GM23248 (cell line): ENCODE measurements around the gene TMEM273. TPM values are rescaled to one million over a fixed set of nuclear protein-coding genes. Genes with fewer than 3 reads are reported as not detected.

Experiments used
- DNase-seq: peaks from one replicate; pipeline ENCODE4 v3.0.0-alpha.2; 2015
- H2AFZ ChIP-seq: fragments of 200-600 bp; sonication (generic); 2 replicates; pipeline ENCODE4 v1.6.1; 2016; ENCODE audit warnings: antibody characterized with exemption
- H3F3A ChIP-seq: fragments of 200-600 bp; sonication (generic); 2 replicates; pipeline ENCODE4 v1.6.1; 2016; ENCODE audit warnings: mild to moderate bottlenecking, antibody characterized with exemption, mixed run types; ENCODE audit not compliant: insufficient read depth
- H3K27ac ChIP-seq: fragments of 200-600 bp; sonication (generic); 2 replicates; pipeline ENCODE4 v1.5.1; 2016; ENCODE audit warnings: mild to moderate bottlenecking
- H3K27me3 ChIP-seq: fragments of 200-600 bp; sonication (generic); replicated peaks from 2 replicates; pipeline ENCODE4 v1.6.1; 2016; ENCODE audit warnings: mild to moderate bottlenecking; ENCODE audit not compliant: insufficient read depth
- H3K36me3 ChIP-seq: fragments of 200-600 bp; sonication (generic); 2 replicates; pipeline ENCODE4 v1.6.1; 2016; ENCODE audit warnings: low read depth, mild to moderate bottlenecking
- H3K4me1 ChIP-seq: fragments of 200-600 bp; sonication (generic); 2 replicates; pipeline ENCODE4 v1.6.1; 2016; ENCODE audit warnings: mild to moderate bottlenecking; ENCODE audit not compliant: insufficient read depth
- H3K4me2 ChIP-seq: fragments of 200-600 bp; sonication (generic); one replicate; pipeline ENCODE4 v1.6.1; 2016; ENCODE audit warnings: mild to moderate bottlenecking; ENCODE audit not compliant: unreplicated experiment
- H3K4me3 ChIP-seq: fragments of 200-600 bp; sonication (generic); 2 replicates; pipeline ENCODE4 v1.5.1; 2016; ENCODE audit warnings: mild to moderate bottlenecking
- H3K79me2 ChIP-seq: fragments of 200-600 bp; sonication (generic); 2 replicates; pipeline ENCODE4 v1.6.1; 2016; ENCODE audit warnings: mild to moderate bottlenecking; ENCODE audit not compliant: insufficient read depth
- H3K9ac ChIP-seq: fragments of 200-600 bp; sonication (generic); 2 replicates; pipeline ENCODE4 v1.6.1; 2016; ENCODE audit warnings: mild to moderate bottlenecking
- H3K9me2 ChIP-seq: fragments of 200-600 bp; sonication (generic); 2 replicates; pipeline ENCODE4 v1.6.1; 2016; ENCODE audit warnings: mixed run types, mild to moderate bottlenecking, moderate library complexity; ENCODE audit not compliant: insufficient read depth
- H3K9me3 ChIP-seq: fragments of 200-600 bp; sonication (generic); one replicate; pipeline ENCODE4 v1.6.1; 2017; ENCODE audit warnings: low read depth
- H4K20me1 ChIP-seq: fragments of 200-600 bp; sonication (generic); 2 replicates; pipeline ENCODE4 v1.6.0; 2016; ENCODE audit not compliant: insufficient read depth
- EZH2 ChIP-seq: fragments of 200-600 bp; sonication (generic); IDR thresholded peaks from 2 replicates; pipeline ENCODE4 v1.6.1; 2018; ENCODE audit warnings: antibody characterized with exemption, mild to moderate bottlenecking; ENCODE audit not compliant: insufficient read depth, poor library complexity, severe bottlenecking
- EZH2phosphoT487 ChIP-seq: fragments of 200-600 bp; sonication (generic); IDR thresholded peaks from 2 replicates; pipeline ENCODE4 v1.6.1; 2018; ENCODE audit warnings: antibody characterized with exemption, moderate library complexity, mild to moderate bottlenecking, low read depth; ENCODE audit not compliant: insufficient read depth
- WGBS, 2 experiments: methylation state at CpG; one replicate each; pipeline ENCODE4 v1.1.6; 2015 to 2017; ENCODE audit warnings: low lambda C conversion rate in 2 of 2, low coverage in 1 of 2; ENCODE audit errors: missing lambda C conversion rate in 2 of 2; 5-methylcytosine and 5-hydroxymethylcytosine counted together
- in situ Hi-C: fragments of 300-500 bp; cut with MboI; formaldehyde crosslinking; loops from 2 replicates; pipeline ENCODE4 v1.15.0; 2020
- polyA plus RNA-seq: library from polyadenylated mRNA; unstranded; fragments of >200 nt; fragmentation: Nextera tagmentation; extraction: Ambion mirVana; gene quantifications from 2 replicates; pipeline ENCODE4 v1.2.1, GENCODE V29; 2016
- total RNA-seq: library from RNA; depleted of rRNA; stranded (reverse); fragments of >200 nt; shearing (Covaris generic); gene quantifications from 2 replicates; pipeline ENCODE4 v1.2.3, GENCODE V29; 2014

The TMEM273 gene
- total and polyA plus RNA-seq, 2 experiments from 2014 or later: not detected

- no peak overlapping the region for H3K27ac ChIP-seq
- no peak overlapping the region for H2AFZ ChIP-seq
- no peak for DNase-seq
- no peak overlapping the region for H3K4me3 ChIP-seq
- no peak overlapping the region for H3K4me2 ChIP-seq
- H4K20me1 ChIP-seq: no peaks in the 10 kb centered on the region
- H3K79me2 ChIP-seq: peaks cover 16% of the 10 kb centered on the region
- H3F3A ChIP-seq: peaks cover 18% of the 10 kb centered on the region
- TF ChIP-seq EZH2phosphoT487 (no peak), EZH2 (no peak)
- peaks cover 22% of the 10 kb centered on the region for H3K4me1 ChIP-seq
- no peaks in the 10 kb centered on the region for H3K27me3 ChIP-seq
- no peak overlapping the region for H3K9ac ChIP-seq
- H3K9me2 ChIP-seq: no peaks in the 10 kb centered on the region
- H3K9me3 ChIP-seq: no peaks in the 10 kb centered on the region
- H3K36me3 ChIP-seq: no peaks in the 10 kb centered on the region
- WGBS, 2 experiments: 72 to 79% methylated on average over 4 of the region's 4 CpGs
- in situ Hi-C loops: no loop called here
Measured at GRCh38 chr10:49117376-49118070, 70.7 kb downstream of the TMEM273 start.

- Histone ChIP-seq H3K4me1 (peaks cover 22% of the 10 kb centered on the region), H3K36me3 (no peaks in the 10 kb centered on the region), H3K4me2 (no peak overlapping the region), H3K27me3 (no peaks in the 10 kb centered on the region), H3K9ac (no peak overlapping the region), H3K4me3 (no peak overlapping the region), H3K79me2 (peaks cover 23% of the 10 kb centered on the region), H3K9me2 (no peaks in the 10 kb centered on the region), H4K20me1 (no peaks in the 10 kb centered on the region), H3F3A (peaks cover 18% of the 10 kb centered on the region), H2AFZ (no peak overlapping the region), H3K27ac (no peak overlapping the region), H3K9me3 (no peaks in the 10 kb centered on the region)
- peak; percentile 54 for DNase-seq
- WGBS, 2 experiments: 49 to 57% methylated on average over 5 of the region's 5 CpGs
- TF ChIP-seq EZH2 (no peak), EZH2phosphoT487 (no peak)
- in situ Hi-C loops: no loop called here
Measured at GRCh38 chr10:49116509-49117375, 71.4 kb downstream of the TMEM273 start.

- no peak for TF ChIP-seq EZH2
- TF ChIP-seq EZH2phosphoT487: no peak
Measured at GRCh38 chr10:49115796-49116508, 72.2 kb downstream of the TMEM273 start.

More at GRCh38 chr10:49115796-49116508, 72.2 kb downstream of the TMEM273 start:
- peak overlapping the region; percentile 36 for H3K4me2 ChIP-seq
- H3K9me3 ChIP-seq: no peaks in the 10 kb centered on the region
- DNase-seq: no peak
- H3K9me2 ChIP-seq: no peaks in the 10 kb centered on the region
- WGBS, 2 experiments: 70 to 80% methylated on average over 13 of the region's 14 CpGs
- H3K4me3 ChIP-seq: peak overlapping the region; percentile 43; the same call in 1 of the 2 replicates
- peaks cover 18% of the 10 kb centered on the region for H3F3A ChIP-seq
- no peak overlapping the region for H2AFZ ChIP-seq
- H3K36me3 ChIP-seq: no peaks in the 10 kb centered on the region
- peak overlapping the region; percentile 39; the same call in 1 of the 2 replicates for H3K9ac ChIP-seq
- H3K4me1 ChIP-seq: peaks cover 25% of the 10 kb centered on the region
- in situ Hi-C loops: no loop called here
- H3K79me2 ChIP-seq: peaks cover 23% of the 10 kb centered on the region
- H3K27me3 ChIP-seq: no peaks in the 10 kb centered on the region
- H4K20me1 ChIP-seq: no peaks in the 10 kb centered on the region
- H3K27ac ChIP-seq: no peak overlapping the region
